HEK293 (cell line): ENCODE measurements around the gene GREM2.

Source experiments
- EGR2 ChIP-seq: fragments of 450-650 bp; formaldehyde crosslinking; IDR thresholded peaks from 2 replicates; pipeline ENCODE4 v1.5.1; 2016; ENCODE audit warnings: low read depth, missing biosample characterization, missing genetic modification characterization
- KLF10 ChIP-seq: fragments of 450-650 bp; IDR thresholded peaks from 2 replicates; pipeline ENCODE4 v1.5.1; 2018; ENCODE audit warnings: missing biosample characterization, mild to moderate bottlenecking, missing genetic modification characterization
- REPIN1 ChIP-seq: fragments of 450-650 bp; formaldehyde crosslinking; IDR thresholded peaks from 2 replicates; pipeline ENCODE4 v1.5.1; 2017; ENCODE audit warnings: missing biosample characterization, missing genetic modification characterization, low read depth
- SCRT1 ChIP-seq: fragments of 450-650 bp; formaldehyde crosslinking; IDR thresholded peaks from 2 replicates; pipeline ENCODE4 v1.5.1; 2016; ENCODE audit warnings: missing biosample characterization, missing genetic modification characterization, borderline replicate concordance
- ZBTB1 ChIP-seq: fragments of 450-650 bp; formaldehyde crosslinking; IDR thresholded peaks from 2 replicates; pipeline ENCODE4 v1.5.1; 2016; ENCODE audit warnings: missing biosample characterization, missing genetic modification characterization
- ZBTB21 ChIP-seq: fragments of 450-650 bp; formaldehyde crosslinking; IDR thresholded peaks from 2 replicates; pipeline ENCODE4 v1.5.1; 2017; ENCODE audit warnings: missing biosample characterization, missing genetic modification characterization
- ZFP37 ChIP-seq: fragments of 450-650 bp; formaldehyde crosslinking; IDR thresholded peaks from 2 replicates; pipeline ENCODE4 v1.5.1; 2016; ENCODE audit warnings: missing biosample characterization, missing genetic modification characterization
- ZNF121 ChIP-seq: fragments of 450-650 bp; formaldehyde crosslinking; IDR thresholded peaks from 2 replicates; pipeline ENCODE4 v1.5.1; 2016; ENCODE audit warnings: missing biosample characterization, missing genetic modification characterization
- ZNF132 ChIP-seq: fragments of 450-650 bp; formaldehyde crosslinking; IDR thresholded peaks from 2 replicates; pipeline ENCODE4 v1.5.1; 2017; ENCODE audit warnings: missing biosample characterization, missing genetic modification characterization, borderline replicate concordance
- ZNF157 ChIP-seq: fragments of 450-650 bp; formaldehyde crosslinking; IDR thresholded peaks from 2 replicates; pipeline ENCODE4 v1.5.1; 2016; ENCODE audit warnings: missing biosample characterization, missing genetic modification characterization
- ZNF16 ChIP-seq: fragments of 450-650 bp; formaldehyde crosslinking; IDR thresholded peaks from 2 replicates; pipeline ENCODE4 v1.5.1; 2016; ENCODE audit warnings: low read depth, missing biosample characterization, missing genetic modification characterization
- ZNF24 ChIP-seq: fragments of 450-650 bp; formaldehyde crosslinking; IDR thresholded peaks from 2 replicates; pipeline ENCODE4 v1.5.1; 2016; ENCODE audit warnings: missing biosample characterization, missing genetic modification characterization
- ZNF292 ChIP-seq: fragments of 450-650 bp; formaldehyde crosslinking; IDR thresholded peaks from 2 replicates; pipeline ENCODE4 v1.5.1; 2016; ENCODE audit warnings: low read depth, missing biosample characterization, missing genetic modification characterization, borderline replicate concordance
- ZNF335 ChIP-seq: fragments of 450-650 bp; formaldehyde crosslinking; conservative IDR thresholded peaks from 2 replicates; pipeline ENCODE4 v1.5.1; 2016; ENCODE audit warnings: missing biosample characterization, missing genetic modification characterization
- ZNF529 ChIP-seq: fragments of 450-650 bp; formaldehyde crosslinking; IDR thresholded peaks from 2 replicates; pipeline ENCODE4 v1.5.1; 2017; ENCODE audit warnings: missing genetic modification characterization, missing biosample characterization; ENCODE audit not compliant: insufficient replicate concordance
- ZNF561 ChIP-seq: fragments of 450-650 bp; IDR thresholded peaks from 2 replicates; pipeline ENCODE4 v1.5.1; 2018; ENCODE audit warnings: missing biosample characterization, missing genetic modification characterization, borderline replicate concordance
- ZNF585B ChIP-seq: fragments of 450-650 bp; formaldehyde crosslinking; IDR thresholded peaks from 2 replicates; pipeline ENCODE4 v1.5.1; 2016; ENCODE audit warnings: missing biosample characterization, missing genetic modification characterization
- ZNF660 ChIP-seq: fragments of 450-650 bp; IDR thresholded peaks from 2 replicates; pipeline ENCODE4 v1.5.1; 2018; ENCODE audit warnings: missing biosample characterization, mild to moderate bottlenecking, missing genetic modification characterization
- TF ChIP-seq, protein P1 (sequence below): fragments of 450-650 bp; formaldehyde crosslinking; IDR thresholded peaks from 2 replicates; pipeline ENCODE4 v1.5.1; 2016; ENCODE audit warnings: missing biosample characterization, missing genetic modification characterization, borderline replicate concordance
- TF ChIP-seq, protein P2 (sequence below): fragments of 450-650 bp; formaldehyde crosslinking; IDR thresholded peaks from 2 replicates; pipeline ENCODE4 v1.5.0; 2017; ENCODE audit warnings: missing biosample characterization, missing genetic modification characterization, borderline replicate concordance
- TF ChIP-seq, protein P3 (sequence below): fragments of 450-650 bp; formaldehyde crosslinking; IDR thresholded peaks from 2 replicates; pipeline ENCODE4 v1.5.1; 2016; ENCODE audit warnings: missing biosample characterization, missing genetic modification characterization
- TF ChIP-seq, protein P4 (sequence below): fragments of 450-650 bp; formaldehyde crosslinking; IDR thresholded peaks from 2 replicates; pipeline ENCODE4 v1.5.1; 2017; ENCODE audit warnings: missing biosample characterization, missing genetic modification characterization
- TF ChIP-seq, protein P5 (sequence below): fragments of 450-650 bp; formaldehyde crosslinking; IDR thresholded peaks from 2 replicates; pipeline ENCODE4 v1.5.1; 2016; ENCODE audit warnings: missing biosample characterization, missing genetic modification characterization

GREM2 gene

DNA sequence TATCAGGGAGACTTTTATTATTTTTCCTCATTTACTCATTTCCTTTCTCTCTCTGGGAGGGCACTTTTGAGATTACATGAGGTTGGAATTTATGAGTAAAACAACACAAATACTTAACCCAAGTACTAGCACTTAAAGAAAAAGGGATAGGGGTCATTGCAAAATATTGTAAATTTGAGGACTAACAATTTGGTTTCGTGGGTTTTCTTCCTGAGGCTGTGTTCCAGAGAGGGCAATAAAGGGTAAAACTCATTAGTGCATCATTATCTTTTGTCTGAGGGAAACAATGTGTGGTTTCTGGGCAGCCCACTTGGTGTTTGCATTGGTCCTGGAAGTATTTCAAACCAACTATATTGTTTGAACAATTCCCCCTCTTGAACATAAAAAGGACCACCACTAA, 96.5 kb downstream of the GREM2 start (continued):
- TF ChIP-seq, protein P1, sequence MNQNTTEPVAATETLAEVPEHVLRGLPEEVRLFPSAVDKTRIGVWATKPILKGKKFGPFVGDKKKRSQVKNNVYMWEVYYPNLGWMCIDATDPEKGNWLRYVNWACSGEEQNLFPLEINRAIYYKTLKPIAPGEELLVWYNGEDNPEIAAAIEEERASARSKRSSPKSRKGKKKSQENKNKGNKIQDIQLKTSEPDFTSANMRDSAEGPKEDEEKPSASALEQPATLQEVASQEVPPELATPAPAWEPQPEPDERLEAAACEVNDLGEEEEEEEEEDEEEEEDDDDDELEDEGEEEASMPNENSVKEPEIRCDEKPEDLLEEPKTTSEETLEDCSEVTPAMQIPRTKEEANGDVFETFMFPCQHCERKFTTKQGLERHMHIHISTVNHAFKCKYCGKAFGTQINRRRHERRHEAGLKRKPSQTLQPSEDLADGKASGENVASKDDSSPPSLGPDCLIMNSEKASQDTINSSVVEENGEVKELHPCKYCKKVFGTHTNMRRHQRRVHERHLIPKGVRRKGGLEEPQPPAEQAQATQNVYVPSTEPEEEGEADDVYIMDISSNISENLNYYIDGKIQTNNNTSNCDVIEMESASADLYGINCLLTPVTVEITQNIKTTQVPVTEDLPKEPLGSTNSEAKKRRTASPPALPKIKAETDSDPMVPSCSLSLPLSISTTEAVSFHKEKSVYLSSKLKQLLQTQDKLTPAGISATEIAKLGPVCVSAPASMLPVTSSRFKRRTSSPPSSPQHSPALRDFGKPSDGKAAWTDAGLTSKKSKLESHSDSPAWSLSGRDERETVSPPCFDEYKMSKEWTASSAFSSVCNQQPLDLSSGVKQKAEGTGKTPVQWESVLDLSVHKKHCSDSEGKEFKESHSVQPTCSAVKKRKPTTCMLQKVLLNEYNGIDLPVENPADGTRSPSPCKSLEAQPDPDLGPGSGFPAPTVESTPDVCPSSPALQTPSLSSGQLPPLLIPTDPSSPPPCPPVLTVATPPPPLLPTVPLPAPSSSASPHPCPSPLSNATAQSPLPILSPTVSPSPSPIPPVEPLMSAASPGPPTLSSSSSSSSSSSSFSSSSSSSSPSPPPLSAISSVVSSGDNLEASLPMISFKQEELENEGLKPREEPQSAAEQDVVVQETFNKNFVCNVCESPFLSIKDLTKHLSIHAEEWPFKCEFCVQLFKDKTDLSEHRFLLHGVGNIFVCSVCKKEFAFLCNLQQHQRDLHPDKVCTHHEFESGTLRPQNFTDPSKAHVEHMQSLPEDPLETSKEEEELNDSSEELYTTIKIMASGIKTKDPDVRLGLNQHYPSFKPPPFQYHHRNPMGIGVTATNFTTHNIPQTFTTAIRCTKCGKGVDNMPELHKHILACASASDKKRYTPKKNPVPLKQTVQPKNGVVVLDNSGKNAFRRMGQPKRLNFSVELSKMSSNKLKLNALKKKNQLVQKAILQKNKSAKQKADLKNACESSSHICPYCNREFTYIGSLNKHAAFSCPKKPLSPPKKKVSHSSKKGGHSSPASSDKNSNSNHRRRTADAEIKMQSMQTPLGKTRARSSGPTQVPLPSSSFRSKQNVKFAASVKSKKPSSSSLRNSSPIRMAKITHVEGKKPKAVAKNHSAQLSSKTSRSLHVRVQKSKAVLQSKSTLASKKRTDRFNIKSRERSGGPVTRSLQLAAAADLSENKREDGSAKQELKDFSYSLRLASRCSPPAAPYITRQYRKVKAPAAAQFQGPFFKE: no peak
- TF ChIP-seq ZNF292 (tag by site-specific recombination): no peak
- TF ChIP-seq, protein P2, sequence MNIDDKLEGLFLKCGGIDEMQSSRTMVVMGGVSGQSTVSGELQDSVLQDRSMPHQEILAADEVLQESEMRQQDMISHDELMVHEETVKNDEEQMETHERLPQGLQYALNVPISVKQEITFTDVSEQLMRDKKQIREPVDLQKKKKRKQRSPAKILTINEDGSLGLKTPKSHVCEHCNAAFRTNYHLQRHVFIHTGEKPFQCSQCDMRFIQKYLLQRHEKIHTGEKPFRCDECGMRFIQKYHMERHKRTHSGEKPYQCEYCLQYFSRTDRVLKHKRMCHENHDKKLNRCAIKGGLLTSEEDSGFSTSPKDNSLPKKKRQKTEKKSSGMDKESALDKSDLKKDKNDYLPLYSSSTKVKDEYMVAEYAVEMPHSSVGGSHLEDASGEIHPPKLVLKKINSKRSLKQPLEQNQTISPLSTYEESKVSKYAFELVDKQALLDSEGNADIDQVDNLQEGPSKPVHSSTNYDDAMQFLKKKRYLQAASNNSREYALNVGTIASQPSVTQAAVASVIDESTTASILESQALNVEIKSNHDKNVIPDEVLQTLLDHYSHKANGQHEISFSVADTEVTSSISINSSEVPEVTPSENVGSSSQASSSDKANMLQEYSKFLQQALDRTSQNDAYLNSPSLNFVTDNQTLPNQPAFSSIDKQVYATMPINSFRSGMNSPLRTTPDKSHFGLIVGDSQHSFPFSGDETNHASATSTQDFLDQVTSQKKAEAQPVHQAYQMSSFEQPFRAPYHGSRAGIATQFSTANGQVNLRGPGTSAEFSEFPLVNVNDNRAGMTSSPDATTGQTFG (tag by site-specific recombination): 0 out of 2 replicates have a peak, but pooled peaks have one; percentile 55
- no peak; the same call in 1 of the 2 replicates for TF ChIP-seq ZNF24 (tag by site-specific recombination)
- TF ChIP-seq ZNF529 (tag by site-specific recombination): no peak
- TF ChIP-seq, protein P3, sequence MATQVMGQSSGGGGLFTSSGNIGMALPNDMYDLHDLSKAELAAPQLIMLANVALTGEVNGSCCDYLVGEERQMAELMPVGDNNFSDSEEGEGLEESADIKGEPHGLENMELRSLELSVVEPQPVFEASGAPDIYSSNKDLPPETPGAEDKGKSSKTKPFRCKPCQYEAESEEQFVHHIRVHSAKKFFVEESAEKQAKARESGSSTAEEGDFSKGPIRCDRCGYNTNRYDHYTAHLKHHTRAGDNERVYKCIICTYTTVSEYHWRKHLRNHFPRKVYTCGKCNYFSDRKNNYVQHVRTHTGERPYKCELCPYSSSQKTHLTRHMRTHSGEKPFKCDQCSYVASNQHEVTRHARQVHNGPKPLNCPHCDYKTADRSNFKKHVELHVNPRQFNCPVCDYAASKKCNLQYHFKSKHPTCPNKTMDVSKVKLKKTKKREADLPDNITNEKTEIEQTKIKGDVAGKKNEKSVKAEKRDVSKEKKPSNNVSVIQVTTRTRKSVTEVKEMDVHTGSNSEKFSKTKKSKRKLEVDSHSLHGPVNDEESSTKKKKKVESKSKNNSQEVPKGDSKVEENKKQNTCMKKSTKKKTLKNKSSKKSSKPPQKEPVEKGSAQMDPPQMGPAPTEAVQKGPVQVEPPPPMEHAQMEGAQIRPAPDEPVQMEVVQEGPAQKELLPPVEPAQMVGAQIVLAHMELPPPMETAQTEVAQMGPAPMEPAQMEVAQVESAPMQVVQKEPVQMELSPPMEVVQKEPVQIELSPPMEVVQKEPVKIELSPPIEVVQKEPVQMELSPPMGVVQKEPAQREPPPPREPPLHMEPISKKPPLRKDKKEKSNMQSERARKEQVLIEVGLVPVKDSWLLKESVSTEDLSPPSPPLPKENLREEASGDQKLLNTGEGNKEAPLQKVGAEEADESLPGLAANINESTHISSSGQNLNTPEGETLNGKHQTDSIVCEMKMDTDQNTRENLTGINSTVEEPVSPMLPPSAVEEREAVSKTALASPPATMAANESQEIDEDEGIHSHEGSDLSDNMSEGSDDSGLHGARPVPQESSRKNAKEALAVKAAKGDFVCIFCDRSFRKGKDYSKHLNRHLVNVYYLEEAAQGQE (tag by site-specific recombination): no peak
- TF ChIP-seq EGR2 (tag by site-specific recombination): no peak
- TF ChIP-seq, protein P4, sequence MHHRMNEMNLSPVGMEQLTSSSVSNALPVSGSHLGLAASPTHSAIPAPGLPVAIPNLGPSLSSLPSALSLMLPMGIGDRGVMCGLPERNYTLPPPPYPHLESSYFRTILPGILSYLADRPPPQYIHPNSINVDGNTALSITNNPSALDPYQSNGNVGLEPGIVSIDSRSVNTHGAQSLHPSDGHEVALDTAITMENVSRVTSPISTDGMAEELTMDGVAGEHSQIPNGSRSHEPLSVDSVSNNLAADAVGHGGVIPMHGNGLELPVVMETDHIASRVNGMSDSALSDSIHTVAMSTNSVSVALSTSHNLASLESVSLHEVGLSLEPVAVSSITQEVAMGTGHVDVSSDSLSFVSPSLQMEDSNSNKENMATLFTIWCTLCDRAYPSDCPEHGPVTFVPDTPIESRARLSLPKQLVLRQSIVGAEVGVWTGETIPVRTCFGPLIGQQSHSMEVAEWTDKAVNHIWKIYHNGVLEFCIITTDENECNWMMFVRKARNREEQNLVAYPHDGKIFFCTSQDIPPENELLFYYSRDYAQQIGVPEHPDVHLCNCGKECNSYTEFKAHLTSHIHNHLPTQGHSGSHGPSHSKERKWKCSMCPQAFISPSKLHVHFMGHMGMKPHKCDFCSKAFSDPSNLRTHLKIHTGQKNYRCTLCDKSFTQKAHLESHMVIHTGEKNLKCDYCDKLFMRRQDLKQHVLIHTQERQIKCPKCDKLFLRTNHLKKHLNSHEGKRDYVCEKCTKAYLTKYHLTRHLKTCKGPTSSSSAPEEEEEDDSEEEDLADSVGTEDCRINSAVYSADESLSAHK (tag by site-specific recombination): no peak
- no peak for TF ChIP-seq ZFP37 (tag by site-specific recombination)
- TF ChIP-seq ZNF121: no peak
- TF ChIP-seq ZNF585B: no peak
- peak; percentile 83 for TF ChIP-seq KLF10
- TF ChIP-seq SCRT1: no peak
- no peak for TF ChIP-seq ZBTB1 (tag by site-specific recombination)
- no peak for TF ChIP-seq ZNF157 (tag by site-specific recombination)
- TF ChIP-seq ZNF660 (tag by site-specific recombination): no peak
- TF ChIP-seq ZNF132 (tag by site-specific recombination): no peak
- TF ChIP-seq, protein P5, sequence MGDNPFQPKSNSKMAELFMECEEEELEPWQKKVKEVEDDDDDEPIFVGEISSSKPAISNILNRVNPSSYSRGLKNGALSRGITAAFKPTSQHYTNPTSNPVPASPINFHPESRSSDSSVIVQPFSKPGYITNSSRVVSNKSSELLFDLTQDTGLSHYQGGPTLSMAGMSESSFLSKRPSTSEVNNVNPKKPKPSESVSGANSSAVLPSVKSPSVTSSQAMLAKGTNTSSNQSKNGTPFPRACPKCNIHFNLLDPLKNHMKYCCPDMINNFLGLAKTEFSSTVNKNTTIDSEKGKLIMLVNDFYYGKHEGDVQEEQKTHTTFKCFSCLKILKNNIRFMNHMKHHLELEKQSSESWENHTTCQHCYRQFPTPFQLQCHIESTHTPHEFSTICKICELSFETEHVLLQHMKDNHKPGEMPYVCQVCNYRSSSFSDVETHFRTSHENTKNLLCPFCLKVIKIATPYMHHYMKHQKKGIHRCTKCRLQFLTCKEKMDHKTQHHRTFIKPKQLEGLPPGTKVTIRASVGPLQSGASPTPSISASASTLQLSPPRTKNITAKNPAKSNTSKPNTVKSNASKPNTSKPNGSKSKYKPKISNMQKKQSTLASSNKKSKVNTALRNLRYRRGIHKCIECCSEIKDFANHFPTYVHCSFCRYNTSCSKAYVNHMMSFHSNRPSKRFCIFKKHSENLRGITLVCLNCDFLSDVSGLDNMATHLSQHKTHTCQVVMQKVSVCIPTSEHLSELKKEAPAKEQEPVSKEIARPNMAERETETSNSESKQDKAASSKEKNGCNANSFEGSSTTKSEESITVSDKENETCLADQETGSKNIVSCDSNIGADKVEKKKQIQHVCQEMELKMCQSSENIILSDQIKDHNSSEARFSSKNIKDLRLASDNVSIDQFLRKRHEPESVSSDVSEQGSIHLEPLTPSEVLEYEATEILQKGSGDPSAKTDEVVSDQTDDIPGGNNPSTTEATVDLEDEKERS (tag by site-specific recombination): no peak
- no peak for TF ChIP-seq ZBTB21 (tag by site-specific recombination)
- no peak for TF ChIP-seq REPIN1 (tag by site-specific recombination)
- no peak for TF ChIP-seq ZNF561 (tag by site-specific recombination)
- no peak for TF ChIP-seq ZNF335
- no peak for TF ChIP-seq ZNF16 (tag by site-specific recombination)
